Measurements from ENCODE around the gene ADAM12.

DNA sequence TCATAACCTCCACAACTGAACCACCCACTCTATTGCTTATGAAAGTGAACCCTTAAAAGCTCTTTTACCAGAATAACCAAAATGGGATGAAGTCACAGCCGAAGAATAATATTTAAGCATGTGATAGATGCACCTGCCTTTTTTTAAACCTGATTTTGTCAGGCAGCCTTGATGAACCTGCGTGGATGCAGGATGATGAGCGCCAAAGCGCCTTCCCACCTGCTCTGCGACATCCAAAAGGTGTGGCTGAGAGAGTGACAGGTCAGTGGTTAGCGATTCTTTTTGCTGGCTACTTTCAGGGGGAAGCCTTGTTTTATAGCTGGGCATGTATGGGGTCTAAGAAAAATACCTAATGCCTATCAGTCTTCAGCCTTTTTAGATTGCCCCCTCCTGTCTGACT is 334.1 kb downstream of the ADAM12 start:
- TF ChIP-seq POLR2A (IDR thresholded peaks at IDR 0.05; ENCODE audit: low read depth, low read length) (no peak), POLR2AphosphoS5 (IDR thresholded peaks at IDR 0.05; ENCODE audit: low read depth, low read length) (no peak)
